HEK293 (cell line): ENCODE measurements around the gene CADM1.

Experiments used
- CTCF ChIP-seq: fragments of 450-650 bp; formaldehyde crosslinking; IDR thresholded peaks from 2 replicates; pipeline ENCODE4 v1.5.1; 2016; ENCODE audit warnings: missing biosample characterization, missing genetic modification characterization
- PATZ1 ChIP-seq: fragments of 450-650 bp; formaldehyde crosslinking; IDR thresholded peaks from 2 replicates; pipeline ENCODE4 v1.5.1; 2016; ENCODE audit warnings: missing biosample characterization, missing genetic modification characterization
- ZNF362 ChIP-seq: fragments of 450-650 bp; formaldehyde crosslinking; IDR thresholded peaks from 2 replicates; pipeline ENCODE4 v1.5.1; 2016; ENCODE audit warnings: missing biosample characterization, missing genetic modification characterization

GRCh38 chr11:115238086-115238485, 266.1 kb downstream of the CADM1 start:
- TF ChIP-seq ZNF362 (tag by site-specific recombination) (no peak), CTCF (tag by site-specific recombination) (no peak), PATZ1 (tag by site-specific recombination) (no peak)
